ENCODE results near the gene DLL1.
"Not testable (repeated sequence)": the region's sequence is repeated elsewhere in the genome, so short reads cannot be mapped to it uniquely, and the experiment has no call there.

Gene DLL1

DNA sequence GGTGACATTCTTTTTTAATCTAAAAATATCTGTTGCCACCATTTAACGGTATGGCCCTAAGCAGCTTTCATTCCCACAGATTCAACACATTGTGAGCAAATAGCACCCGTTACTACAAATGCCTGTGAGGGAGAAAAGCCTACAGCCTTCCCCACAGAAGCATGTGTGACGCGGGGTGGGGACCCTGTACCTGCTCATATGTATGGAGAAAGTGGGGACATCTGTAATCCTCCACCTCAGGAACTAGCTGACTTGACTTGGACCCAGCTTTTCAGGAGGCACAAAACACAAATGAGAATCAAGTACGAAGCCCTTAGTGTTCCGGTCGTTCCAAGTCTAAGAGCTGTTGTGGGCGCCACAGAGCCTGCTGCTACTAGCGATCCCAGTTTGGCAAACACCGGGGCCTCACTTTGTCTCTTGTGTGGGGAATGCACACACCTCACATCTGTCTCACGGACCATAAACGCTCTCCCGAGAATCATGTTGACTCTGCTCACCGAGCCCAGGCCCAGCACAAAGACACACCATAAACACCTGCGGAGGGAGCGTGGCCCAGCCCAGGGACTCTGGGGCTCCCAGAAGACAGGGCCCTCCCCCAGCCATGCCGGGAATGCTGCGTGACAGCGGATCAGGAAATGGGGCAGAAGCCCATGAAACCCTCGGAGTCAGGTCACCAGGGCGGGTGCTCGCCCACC is 21.6 kb downstream of the DLL1 start:
- no peak for DNase-seq (ENCODE audit: low read depth in 2 of 2, low spot score in 1 of 2)

DNA sequence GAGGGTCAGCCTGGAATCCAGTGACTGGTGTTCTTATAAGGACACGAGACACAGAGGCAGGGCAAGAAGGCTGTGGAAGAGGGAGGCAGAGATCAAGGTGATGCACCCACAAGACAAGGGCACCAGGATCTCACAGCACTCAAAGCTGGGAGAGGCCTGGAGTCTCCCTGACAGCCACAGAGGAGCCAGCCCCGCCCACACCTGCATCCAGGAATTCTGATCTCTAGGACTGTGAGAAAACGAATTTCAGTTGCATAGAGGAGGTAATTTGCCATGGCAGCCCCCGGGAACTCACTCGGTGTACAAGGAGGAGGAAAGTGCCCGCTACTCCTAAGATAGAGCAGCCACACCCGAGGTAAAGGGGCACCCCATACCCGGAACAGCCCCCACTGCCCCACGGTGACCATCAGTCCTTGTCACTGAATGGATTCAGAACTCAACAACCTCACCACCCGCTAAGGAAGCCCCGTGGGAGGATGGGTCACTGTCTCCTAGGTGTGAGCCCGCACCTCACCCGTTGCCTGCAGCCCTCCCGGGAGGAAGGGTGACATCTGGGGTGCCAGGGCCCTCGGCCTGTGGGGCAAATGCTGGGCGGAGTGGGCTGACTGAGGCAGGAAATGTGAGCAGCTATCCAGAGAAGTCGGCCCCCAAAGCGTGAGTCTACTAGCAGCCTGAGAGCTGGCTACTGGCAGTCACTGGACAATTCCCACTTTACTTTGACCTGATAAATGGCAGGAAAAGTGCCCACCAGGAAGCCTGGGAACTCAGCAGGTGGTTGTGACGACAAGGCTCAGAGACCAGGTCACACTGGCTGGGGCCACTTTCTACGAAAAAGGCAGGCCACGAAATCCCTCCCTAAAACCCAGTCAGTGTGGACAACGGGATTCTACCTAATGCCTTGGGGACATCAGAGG is 22.4 kb downstream of the DLL1 start:
- no peak for DNase-seq (ENCODE audit: low read depth in 2 of 2, low spot score in 1 of 2)

DNA sequence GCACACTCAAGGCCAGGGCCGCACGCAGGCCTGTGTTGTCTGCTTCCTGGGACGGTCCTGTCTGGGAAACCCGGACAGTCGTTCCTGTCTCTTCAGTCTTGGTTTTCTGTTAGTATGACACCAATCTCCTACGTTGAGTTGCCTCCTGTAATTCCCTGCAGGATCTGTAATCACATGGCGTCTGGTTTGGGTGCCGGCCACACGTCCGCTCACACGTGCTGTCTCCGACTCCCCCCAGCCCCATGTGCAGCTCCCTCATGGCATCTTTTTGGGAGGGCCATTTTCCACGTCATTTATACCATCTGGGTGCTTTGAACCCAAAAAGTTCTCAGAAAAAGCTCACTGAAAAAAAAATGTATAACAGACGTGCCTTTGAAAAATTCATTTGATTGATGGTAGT is 23.2 kb downstream of the DLL1 start:
- no peak for DNase-seq (ENCODE audit: low read depth in 2 of 2, low spot score in 1 of 2)

DNA sequence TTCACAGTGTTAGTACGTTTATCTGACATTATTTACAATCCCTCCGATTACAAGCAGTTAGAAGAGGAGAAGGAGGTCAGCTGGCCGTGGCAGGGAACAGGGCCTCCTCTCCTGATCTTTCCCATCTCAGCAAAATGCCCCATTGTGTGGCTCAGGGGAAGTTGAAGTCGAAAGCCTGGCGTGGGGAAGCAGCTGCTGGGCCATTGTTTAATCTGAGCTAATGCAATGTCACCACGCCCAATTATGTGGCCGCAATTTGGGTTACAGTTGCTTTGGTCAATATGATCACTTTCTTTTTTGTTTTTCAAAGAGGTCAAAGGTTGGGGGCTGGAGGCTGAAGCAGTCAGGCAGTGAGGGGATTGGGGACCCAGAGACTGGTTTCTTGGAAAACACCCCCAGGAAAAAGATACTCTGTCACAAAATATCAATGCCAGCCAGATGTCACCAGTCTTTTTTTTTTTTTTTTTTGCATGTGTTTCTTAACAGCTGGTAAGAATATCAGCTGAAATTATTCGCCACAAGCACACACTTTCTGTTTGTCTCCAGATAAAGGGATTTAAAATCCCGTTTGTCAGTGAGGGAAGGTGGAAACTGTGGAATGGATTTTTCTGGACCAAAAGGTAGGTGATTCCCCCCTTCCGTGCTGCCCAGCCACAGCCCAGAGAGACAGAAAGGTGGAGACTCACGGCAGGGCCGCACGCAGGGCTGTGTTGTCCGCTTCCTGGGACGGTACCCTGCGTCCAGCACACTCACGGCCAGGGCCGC is 24.6 kb downstream of the DLL1 start:
- DNase-seq (ENCODE audit: low read depth in 2 of 2, low spot score in 1 of 2), result no peak

DNA sequence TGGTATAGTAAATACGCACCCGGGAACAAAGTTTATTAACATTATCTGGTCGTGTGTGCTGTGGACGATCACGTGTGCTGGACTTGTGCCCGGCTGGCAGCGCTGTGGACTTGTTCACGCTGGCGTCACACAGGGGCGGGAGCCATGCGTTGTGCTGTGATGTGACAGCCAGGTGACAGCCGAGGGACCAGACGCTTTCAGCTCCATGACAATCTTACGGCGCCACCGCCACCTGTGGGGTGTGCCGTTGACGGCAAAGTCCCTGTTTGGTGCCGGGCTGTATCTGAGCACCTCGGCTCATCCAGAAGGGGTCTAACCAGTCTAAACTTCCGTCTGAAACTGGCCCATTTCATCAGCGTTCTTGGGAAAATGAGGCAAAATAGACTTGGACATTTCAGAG is 25.2 kb downstream of the DLL1 start:
- no peak for DNase-seq (ENCODE audit: low read depth in 2 of 2, low spot score in 1 of 2)

DNA sequence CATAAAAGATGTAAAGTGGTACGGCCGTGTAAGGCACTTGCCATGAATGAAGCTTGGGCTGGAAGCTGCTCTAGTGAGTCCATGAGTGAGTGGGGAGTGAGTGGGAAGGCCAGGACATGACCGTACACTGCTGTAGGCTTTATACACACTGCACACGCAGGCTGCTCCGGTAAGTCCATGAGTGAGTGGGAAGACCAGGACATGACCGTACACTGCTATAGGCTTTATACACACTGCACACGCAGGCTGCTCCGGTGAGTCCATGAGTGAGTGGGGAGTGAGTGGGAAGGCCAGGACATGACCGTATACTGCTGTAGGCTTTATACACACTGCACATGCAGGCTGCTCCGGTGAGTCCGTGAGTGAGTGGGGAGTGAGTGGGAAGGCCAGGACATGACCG is 26.2 kb downstream of the DLL1 start:
- not testable (repeated sequence) for DNase-seq (ENCODE audit: low read depth in 2 of 2, low spot score in 1 of 2)

DNA sequence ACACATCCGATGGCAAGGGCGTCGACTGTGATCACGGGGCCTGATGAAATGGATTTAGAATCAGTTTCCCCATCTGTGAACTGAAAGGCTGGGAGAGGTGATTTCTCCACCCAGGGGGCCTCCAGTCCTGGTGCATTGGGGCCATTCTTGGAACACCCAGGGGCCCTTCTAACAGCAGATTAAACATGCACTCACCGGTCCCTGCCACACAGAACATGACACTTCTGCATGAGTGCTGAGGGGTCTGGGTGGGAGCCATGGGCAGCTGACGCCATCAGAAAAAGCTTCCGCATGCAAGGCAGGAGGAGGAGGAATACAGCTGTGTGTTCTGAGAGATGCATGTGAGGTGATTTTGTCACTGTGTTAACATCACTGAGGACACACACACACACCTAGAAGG is 26.8 kb downstream of the DLL1 start:
- no peak for DNase-seq (ENCODE audit: low read depth in 2 of 2, low spot score in 1 of 2)

DNA sequence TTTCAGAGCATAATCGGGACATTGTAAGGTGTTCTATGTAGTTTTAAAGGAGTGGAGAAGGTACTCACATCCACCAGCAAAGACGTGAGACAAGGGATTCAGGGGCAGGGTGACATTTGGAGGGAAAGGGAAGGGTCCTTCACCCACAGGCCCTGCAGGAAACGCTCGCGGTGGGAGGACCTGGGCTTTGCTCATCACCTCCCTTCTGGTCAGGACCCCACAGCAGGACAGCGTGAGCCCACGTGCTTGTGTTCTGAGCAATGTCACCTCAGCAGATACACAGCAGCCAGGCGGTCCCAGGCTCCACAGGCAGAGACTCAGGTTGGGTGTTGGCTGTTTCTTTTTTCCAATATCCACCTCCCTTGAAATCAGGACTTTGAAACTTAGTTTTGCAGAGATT is 27.5 kb downstream of the DLL1 start:
- DNase-seq (ENCODE audit: low read depth in 2 of 2, low spot score in 1 of 2), result no peak

DNA sequence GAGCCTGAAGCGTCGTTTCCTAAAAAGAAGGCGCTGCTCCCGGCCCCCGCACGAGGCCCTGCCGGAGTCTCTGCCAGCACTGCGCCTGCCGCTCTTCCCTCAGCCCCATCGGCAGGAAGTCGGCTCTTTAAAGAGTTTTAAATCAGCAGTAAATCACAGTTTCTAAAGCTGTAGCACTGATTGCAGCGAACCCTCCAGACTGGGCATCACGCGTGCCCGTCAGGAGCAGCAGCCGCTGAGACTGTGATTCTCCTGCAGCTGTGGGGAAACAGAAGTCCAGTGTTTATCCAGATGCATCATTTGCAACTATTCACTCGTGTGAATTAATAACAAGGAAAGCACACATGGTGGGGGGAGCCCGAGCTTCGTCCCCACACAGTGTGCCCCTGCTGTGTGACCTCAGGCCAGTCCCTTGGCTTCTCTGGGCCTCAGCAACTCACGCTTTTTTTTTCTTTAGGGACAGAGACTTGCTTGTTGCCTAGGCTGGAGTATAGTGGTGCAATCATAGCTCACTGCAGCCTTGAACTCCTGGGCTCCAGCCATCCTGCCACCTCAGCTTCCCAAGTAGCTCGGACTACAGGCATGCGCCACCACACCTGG is 28.3 kb downstream of the DLL1 start:
- DNase-seq (ENCODE audit: low read depth in 2 of 2, low spot score in 1 of 2), result no peak

DNA sequence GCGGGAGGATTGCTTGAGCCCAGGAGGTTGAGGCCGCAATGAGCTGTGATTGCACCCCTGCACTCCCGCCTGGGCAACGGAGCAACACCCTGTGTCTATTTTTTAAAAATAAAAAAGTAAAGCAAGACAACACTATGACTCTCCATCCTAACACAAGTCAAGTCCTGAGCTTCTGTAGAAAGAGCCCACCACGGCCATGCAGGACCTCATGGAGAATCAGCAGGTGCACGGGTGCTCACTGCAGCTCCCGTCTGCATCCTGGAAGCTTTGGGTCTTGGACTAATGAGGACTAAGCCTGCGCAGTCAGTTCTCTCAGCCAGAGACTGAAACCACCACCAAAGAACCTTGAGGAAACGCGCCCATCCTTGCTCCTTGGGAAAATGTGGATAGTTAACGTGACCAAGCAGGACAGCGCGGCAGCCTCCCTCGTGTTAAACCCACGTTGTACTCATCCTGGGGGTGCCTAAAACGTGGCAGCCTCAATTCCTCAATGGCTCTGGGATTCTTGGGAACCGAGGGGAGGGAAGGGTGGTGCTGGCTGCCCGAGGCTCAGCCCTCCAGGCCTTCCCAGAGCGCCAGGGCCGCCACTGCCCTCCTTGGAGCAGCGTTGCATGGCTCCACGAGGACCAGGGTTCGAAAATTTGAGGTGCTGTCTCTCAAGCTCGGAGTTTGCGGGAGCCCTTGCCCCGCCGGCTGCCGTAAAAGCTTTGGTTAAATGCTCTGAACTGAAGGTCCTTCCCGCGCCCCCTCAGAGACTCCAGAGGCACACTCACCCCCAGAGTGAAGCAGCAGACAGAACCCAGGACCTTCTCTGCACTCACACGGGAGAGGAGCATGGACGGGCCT is 29.0 kb downstream of the DLL1 start:
- no peak for DNase-seq (ENCODE audit: low read depth in 2 of 2, low spot score in 1 of 2)

DNA sequence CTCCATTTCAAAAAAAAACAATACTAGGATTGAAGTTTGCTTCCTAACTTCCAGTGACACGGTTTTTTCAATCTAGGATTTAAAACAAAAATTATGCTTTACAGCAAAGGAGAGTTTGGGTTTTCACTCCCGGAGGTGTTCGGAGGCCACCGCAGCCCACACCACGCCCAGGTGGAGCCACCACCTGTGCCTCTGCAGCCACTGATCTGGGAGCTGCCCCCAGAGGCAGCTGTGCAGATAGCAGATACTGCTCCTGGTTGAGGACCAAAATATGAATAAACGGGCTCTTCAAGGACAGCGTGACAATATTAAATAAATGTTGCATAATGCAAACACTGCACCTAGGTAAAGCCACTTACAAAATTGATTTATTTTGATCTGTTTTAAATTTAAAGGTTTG is 30.2 kb downstream of the DLL1 start:
- no peak for DNase-seq (ENCODE audit: low read depth in 2 of 2, low spot score in 1 of 2)

DNA sequence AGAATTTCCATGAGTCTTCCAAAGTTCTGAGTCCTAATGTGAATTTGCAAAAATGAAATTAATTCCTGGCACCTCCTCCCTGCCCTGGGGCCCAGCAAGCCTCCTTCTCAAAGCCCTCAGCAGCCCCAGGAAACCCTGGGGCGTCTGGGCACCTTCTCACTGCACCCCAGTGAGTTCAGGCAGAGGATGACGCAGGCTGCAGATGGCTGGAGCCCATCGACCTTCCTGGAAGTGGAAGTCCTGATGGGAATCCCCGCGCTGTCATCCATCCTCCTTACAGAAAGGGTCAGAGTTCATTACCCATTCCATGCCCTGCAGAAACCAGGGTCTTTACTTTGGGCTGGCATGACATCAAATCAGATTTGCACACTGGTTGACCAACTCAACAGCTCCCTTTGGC is 31.6 kb downstream of the DLL1 start:
- no peak for DNase-seq (ENCODE audit: low read depth in 2 of 2, low spot score in 1 of 2)

DNA sequence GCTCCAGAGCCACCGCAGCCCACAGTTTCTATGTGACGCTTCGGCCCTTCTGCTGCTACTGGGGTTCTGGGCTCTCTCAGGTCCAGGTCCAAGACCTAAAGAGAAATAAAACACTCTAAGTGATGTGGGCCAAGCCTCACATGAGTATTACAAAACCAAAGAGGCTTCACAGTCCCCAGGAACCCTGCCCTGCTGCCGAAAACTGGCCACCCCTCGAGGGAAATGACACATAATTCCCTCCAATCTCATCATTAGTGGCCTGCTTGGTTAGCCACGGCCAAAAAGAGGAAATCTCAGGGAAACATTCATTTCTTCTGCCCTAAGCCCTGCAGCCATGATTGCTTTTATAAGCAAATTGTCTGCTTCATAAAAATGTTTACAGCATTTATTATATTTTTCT is 32.5 kb downstream of the DLL1 start:
- DNase-seq (ENCODE audit: low read depth in 2 of 2, low spot score in 1 of 2), result no peak

DNA sequence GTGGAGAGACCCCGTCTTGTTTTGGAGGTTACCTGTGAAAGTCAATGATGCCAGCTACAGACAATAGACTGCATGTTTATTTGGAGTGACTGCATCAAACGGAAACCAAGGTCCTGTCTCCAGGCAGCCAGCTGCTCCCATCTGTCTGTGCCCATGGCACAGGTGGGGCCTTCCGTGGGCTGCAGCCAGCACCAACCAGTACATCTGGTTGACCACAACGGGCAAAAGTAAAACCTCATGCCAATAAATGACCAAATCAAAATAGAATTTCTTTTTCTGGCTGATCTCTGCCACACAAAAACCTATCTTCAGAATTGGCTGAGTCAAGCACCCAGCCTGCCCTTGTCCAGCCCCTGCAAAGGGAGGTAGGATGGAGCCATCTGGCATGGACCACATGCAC is 33.5 kb downstream of the DLL1 start:
- DNase-seq (ENCODE audit: low read depth in 2 of 2, low spot score in 1 of 2), result no peak

DNA sequence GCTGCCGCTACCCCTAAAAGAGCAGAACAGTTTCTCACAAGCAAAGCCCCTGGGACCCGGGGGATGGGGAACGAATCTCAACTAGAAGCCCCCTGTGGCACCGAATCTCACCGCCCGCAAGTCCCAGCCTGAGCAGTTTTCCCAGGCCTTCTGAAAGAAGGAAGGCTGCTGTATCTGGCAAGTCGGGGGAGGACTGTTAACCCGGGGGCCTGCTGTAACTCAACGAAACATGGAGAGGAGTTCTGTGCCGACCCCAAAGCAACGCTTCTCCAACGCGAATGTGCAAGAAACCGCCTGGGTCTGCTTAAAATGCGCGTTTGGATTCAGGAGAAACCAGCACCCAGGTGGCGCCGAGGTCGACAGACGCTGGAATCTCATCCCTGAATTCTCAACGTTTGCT is 34.2 kb downstream of the DLL1 start:
- DNase-seq (ENCODE audit: low read depth in 2 of 2, low spot score in 1 of 2), result no peak

DNA sequence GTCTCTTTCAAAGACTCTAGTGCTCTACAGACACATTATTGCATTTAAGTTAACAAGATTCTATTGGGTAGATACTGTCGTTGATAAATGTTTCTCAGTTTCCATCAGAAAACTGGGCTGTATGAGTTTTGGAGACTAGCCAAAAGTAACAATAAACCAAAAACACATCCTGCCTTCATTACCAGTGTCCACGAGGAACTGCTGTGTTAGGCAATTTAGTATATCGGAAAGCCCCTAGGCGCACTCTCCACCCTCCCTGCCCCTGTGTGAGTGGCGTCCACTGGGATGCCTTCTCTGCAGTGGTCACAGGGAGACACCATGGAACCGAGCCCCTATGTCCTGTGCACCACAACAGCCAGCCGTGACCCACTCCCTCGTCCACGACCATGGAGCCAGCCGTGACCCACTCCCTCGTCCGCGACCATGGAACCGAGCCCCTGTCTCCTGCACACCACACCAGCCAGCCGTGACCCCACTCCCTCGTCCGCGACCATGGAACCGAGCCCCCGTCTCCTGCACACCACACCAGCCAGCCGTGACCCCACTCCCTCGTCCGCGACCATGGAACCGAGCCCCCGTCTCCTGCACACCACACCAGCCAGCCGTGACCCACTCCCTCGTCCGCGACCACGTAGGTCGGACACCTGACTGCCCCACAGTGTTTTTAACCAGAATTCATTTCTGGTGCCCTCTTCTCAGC is 35.3 kb downstream of the DLL1 start:
- DNase-seq (ENCODE audit: low read depth in 2 of 2, low spot score in 1 of 2), result no peak

DNA sequence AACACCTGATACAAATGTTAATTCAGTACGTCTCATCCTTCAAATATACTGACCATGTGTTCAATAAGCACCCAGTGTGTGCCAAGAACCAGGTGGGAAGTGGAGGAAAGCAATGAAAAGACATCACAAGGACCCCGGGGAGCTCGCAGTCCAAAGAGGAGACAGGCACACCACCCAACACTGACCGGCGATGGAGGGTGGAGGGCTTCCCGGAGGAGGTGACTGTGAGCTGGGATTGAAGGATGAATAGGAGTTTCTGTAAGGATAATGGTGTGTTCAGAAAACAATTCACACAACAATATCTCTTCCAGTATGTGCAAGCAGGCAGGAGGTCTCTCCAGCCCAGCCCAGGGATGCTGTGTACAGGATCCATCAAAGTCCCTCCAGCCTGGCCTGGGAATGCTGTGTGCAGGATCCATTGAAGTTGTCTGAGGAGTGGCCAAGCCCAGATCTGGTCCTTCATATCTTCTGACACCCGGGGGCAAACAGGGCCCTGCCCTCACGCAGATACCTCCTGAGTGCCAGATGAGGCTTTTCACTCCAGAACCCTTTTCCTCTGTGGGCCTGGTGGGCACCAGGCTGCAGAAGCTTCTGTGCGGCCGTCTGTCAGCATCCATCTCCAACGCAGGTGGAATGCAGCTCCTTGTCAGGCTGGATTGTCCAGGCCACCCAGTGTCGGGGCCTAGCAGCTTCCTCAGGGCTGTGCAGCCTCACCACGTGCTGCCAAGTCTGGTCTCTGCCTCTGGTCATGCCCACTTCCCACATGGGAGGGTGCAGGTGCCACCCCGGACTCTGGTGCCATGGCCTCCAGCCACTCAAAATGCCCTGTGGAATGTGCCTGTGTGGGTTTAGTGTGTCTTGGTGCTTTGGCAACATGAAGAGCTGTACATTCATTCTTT is 36.3 kb downstream of the DLL1 start:
- no peak for DNase-seq (ENCODE audit: low read depth in 2 of 2, low spot score in 1 of 2)

DNA sequence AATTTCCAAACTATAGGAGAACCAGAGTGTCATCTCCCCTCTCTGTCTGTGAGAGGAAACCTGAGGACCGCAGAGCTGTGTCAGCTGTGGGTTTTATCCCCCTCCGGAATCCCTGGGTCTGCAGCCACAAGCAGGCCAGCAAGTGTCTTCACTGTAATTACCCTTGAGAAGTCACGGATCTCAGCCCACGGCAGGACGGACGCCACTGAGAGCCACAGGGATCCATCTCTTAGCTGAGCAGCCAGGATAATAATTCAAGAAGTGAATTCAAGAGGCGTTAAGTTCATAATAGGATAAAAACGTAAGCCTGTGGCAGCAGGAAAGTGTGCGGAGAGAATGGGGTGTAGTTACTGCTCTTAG is 37.0 kb downstream of the DLL1 start:
- no peak for DNase-seq (ENCODE audit: low read depth in 2 of 2, low spot score in 1 of 2)

Data from stimulated activated CD8-positive, alpha-beta memory T cell treated with anti-CD3 and anti-CD28 coated beads, Interleukin-4, amount 100 ng/mL, for 1 hour (primary cell).